Kidney tubule cell (primary cell): ENCODE data around the gene LDHB.
"Not testable (repeated sequence)": the region's sequence is repeated elsewhere in the genome, so short reads cannot be mapped to it uniquely, and the experiment has no call there.

Experiments
- DNase-seq: peaks from one replicate; pipeline ENCODE4 v3.0.0-alpha.2; 2018; ENCODE audit warnings: low spot score

LDHB gene

GRCh38 chr12:21657326-21658077, at the start of gene LDHB:
Gene LDHB (minus strand): TSS chr12:21657842. CDS start chr12:21654671, 3,171 bp downstream.
- DNase-seq: peak; percentile 96

GRCh38 chr12:21704847-21705246, 47.2 kb upstream of the LDHB start:
- no peak for DNase-seq

- no peak for DNase-seq
Measured at GRCh38 chr12:21699851-21700250, 42.2 kb upstream of the LDHB start.

GRCh38 chr12:21697904-21698630, 40.4 kb upstream of the LDHB start:
- peak; percentile 42 for DNase-seq

- DNase-seq: no peak
Measured at GRCh38 chr12:21696625-21697024, 39.0 kb upstream of the LDHB start.

GRCh38 chr12:21695986-21696385, 38.3 kb upstream of the LDHB start:
- no peak for DNase-seq

- DNase-seq: no peak
Measured at GRCh38 chr12:21694660-21695059, 37.0 kb upstream of the LDHB start.

- DNase-seq: no peak
Measured at GRCh38 chr12:21691515-21691914, 33.9 kb upstream of the LDHB start.

GRCh38 chr12:21690704-21691368, 33.2 kb upstream of the LDHB start:
- DNase-seq: no peak

GRCh38 chr12:21683115-21683514, 25.5 kb upstream of the LDHB start:
- DNase-seq: no peak

- DNase-seq: no peak
Measured at GRCh38 chr12:21678959-21679358, 21.3 kb upstream of the LDHB start.

- peak; percentile 57 for DNase-seq
Measured at GRCh38 chr12:21677622-21678277, 20.1 kb upstream of the LDHB start.

GRCh38 chr12:21677204-21677603, 19.6 kb upstream of the LDHB start:
- DNase-seq: no peak

GRCh38 chr12:21676776-21677175, 19.1 kb upstream of the LDHB start:
- no peak for DNase-seq

- no peak for DNase-seq
Measured at GRCh38 chr12:21675641-21676040, 18.0 kb upstream of the LDHB start.

GRCh38 chr12:21675096-21675495, 17.5 kb upstream of the LDHB start:
- no peak for DNase-seq

GRCh38 chr12:21673830-21674552, 16.3 kb upstream of the LDHB start:
- DNase-seq: not testable (repeated sequence)

- no peak for DNase-seq
Measured at GRCh38 chr12:21672146-21672545, 14.5 kb upstream of the LDHB start.

GRCh38 chr12:21666722-21667121, 9.1 kb upstream of the LDHB start:
- peak; percentile 87 for DNase-seq

- no peak for DNase-seq
Measured at GRCh38 chr12:21665816-21666215, 8.2 kb upstream of the LDHB start.

- DNase-seq: no peak
Measured at GRCh38 chr12:21662122-21662792, 4.6 kb upstream of the LDHB start.
